Esophagus muscularis mucosa (tissue), 4 donors: Measurements from ENCODE around the gene TAPT1. TPM values are rescaled to one million over a fixed set of nuclear protein-coding genes. Genes with fewer than 3 reads are reported as not detected.

Source experiments
- DNase-seq: peaks from one replicate; pipeline ENCODE4 v3.0.0-alpha.2; 2017; ENCODE audit errors: extremely low spot score
- H3K27ac ChIP-seq, 4 donors: fragments of 200-600 bp; sonication (generic); replicated peaks in 1 of 4; 1 replicate in 3 of 4; 2 replicates in 1 of 4; pipeline ENCODE4 v1.5.1; 2016 to 2019; ENCODE audit warnings: mild to moderate bottlenecking in 1 of 4
- H3K27me3 ChIP-seq, 4 donors: fragments of 200-600 bp; sonication (generic); one replicate each; pipeline versions ENCODE4 v1.5.1 to v1.6.0; 2016 to 2019
- H3K36me3 ChIP-seq, 4 donors: fragments of 200-600 bp; sonication (generic); one replicate each; pipeline ENCODE4 v1.5.1; 2016 to 2019
- H3K4me1 ChIP-seq, 4 donors: fragments of 200-600 bp; sonication (generic); one replicate each; pipeline ENCODE4 v1.5.1; 2016 to 2019
- H3K4me3 ChIP-seq, 4 donors: fragments of 200-600 bp; sonication (generic); 1 replicate in 2 of 4; 2 replicates in 2 of 4; pipeline ENCODE4 v1.5.1; 2016 to 2019; ENCODE audit warnings: mild to moderate bottlenecking in 4 of 4, moderate library complexity in 1 of 4
- H3K9me3 ChIP-seq, 4 donors: fragments of 200-600 bp; sonication (generic); 1 replicate in 3 of 4; 2 replicates in 1 of 4; pipeline ENCODE4 v1.5.1; 2016 to 2019
- EP300 ChIP-seq: sonication (generic); formaldehyde crosslinking; IDR thresholded peaks from one replicate; pipeline ENCODE4 v1.6.1; 2017; ENCODE audit warnings: antibody characterized with exemption
- POLR2A ChIP-seq: fragments of 450-650 bp; IDR thresholded peaks from one replicate; pipeline ENCODE4 v1.6.1; 2017; ENCODE audit warnings: antibody characterized with exemption, moderate library complexity, mild to moderate bottlenecking, low read depth
- POLR2AphosphoS5 ChIP-seq, 2 donors: sonication (generic); formaldehyde crosslinking; IDR thresholded peaks; one replicate each; pipeline ENCODE4 v1.6.1; 2017; ENCODE audit warnings: antibody characterized with exemption in 2 of 2
- WGBS: methylation state at CpG from one replicate; pipeline ENCODE4 v1.1.5; 2018; 5-methylcytosine and 5-hydroxymethylcytosine counted together
- intact Hi-C: fragments of 100-400 bp; cut with DNase I; formaldehyde crosslinking; loops from one replicate; pipeline ENCODE4 v1.15.1; 2023
- total RNA-seq, 4 donors: library from RNA; depleted of rRNA; stranded (reverse); fragments of >200 nt; gene quantifications; one replicate each; pipeline versions ENCODE4 v1.1.0 to v1.2.1, GENCODE V29; 2016
- TF ChIP-seq, protein P1 (sequence below), 3 experiments: fragments of 200-600 bp in 2 of 3; fragments of 450-650 bp in 1 of 3; sonication (generic) in 2 of 3; IDR thresholded peaks; one replicate each; pipeline ENCODE4 v1.5.1; 2017 to 2019; ENCODE audit warnings: antibody characterized with exemption in 3 of 3, mild to moderate bottlenecking in 2 of 3, moderate library complexity in 1 of 3

TAPT1 gene
- total RNA-seq, 4 donors from 2014 or later = 18.1 to 27.4 (median 21.6) TPM

DNA sequence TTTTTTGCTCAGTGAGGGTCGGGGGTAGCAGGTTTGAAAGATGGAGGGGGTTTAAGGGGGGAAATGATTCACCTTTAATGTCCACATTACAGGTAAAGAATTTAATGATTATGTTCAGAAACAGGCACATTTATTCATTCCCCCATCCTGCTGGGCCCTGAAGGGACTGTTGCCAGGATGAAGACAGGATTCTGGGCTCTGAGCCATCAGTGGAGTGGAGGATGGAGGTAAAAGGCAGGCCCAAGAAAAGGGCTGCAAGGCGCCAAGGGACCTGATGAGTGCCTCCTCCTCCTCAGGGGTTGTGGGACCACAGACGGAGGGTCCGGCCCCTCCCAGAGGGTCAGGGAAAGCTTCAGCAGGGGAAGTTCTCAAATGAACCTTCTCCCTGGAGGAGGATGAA lies 102.0 kb downstream of the TAPT1 start:
- 55% methylated on average over 4 of the region's 4 CpGs for WGBS
- no peak for DNase-seq
- Histone ChIP-seq H3K9me3 (no peaks in the 10 kb centered on the region), H3K4me1 (peaks cover 0 to 9% (median 0%) of the 10 kb centered on the region in 4 donors), H3K27ac (no peak overlapping the region), H3K4me3 (no peak overlapping the region), H3K36me3 (no peaks in the 10 kb centered on the region), H3K27me3 (no peaks in the 10 kb centered on the region)
- TF ChIP-seq POLR2A (no peak), POLR2AphosphoS5 (IDR thresholded peaks at IDR 0.05) (no peak), EP300 (no peak)
- TF ChIP-seq, protein P1, sequence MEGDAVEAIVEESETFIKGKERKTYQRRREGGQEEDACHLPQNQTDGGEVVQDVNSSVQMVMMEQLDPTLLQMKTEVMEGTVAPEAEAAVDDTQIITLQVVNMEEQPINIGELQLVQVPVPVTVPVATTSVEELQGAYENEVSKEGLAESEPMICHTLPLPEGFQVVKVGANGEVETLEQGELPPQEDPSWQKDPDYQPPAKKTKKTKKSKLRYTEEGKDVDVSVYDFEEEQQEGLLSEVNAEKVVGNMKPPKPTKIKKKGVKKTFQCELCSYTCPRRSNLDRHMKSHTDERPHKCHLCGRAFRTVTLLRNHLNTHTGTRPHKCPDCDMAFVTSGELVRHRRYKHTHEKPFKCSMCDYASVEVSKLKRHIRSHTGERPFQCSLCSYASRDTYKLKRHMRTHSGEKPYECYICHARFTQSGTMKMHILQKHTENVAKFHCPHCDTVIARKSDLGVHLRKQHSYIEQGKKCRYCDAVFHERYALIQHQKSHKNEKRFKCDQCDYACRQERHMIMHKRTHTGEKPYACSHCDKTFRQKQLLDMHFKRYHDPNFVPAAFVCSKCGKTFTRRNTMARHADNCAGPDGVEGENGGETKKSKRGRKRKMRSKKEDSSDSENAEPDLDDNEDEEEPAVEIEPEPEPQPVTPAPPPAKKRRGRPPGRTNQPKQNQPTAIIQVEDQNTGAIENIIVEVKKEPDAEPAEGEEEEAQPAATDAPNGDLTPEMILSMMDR (IDR thresholded peaks at IDR 0.05) = no peak
- intact Hi-C loops = no loop called here

DNA sequence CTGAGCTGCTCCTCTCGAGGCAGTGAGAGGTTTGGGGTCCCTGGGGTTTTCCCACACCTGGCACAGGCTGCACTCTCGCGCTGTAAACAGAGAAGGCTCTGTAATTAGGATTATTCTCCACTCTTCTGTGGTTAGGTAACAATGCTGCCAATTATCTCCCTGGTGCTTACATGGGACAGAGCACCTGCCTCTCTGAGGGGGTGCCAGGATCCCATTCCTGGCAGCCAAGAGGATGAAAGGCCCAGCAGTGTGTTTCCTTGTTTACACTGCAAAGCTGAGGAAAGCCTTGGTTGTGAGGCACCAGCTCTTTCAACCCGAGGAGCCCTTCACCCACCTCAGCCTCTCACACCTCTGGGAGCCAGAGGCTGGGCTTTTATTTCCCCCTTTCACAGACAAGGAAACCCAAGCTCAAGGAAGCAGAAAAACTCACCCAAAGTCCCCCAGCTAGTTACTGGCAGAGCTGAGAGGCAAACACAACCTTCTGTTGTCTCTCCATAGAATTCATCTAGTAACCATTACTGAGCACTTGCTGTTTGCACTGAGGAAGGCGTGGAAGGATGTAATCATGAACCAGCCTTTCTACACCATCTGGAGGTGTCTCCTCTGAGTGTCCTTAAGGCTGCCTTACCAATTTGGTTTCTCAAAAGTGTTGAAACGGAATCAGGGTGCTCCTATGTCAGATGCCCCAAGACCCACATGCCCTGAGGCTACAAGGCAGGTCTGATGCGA lies 102.8 kb downstream of the TAPT1 start:
- H3K36me3 ChIP-seq = no peaks in the 10 kb centered on the region
- TF ChIP-seq POLR2AphosphoS5 (IDR thresholded peaks at IDR 0.05) (no peak), POLR2A (no peak), EP300 (no peak)
- TF ChIP-seq, protein P1 (IDR thresholded peaks at IDR 0.05) = no peak
- no peaks in the 10 kb centered on the region for H3K9me3 ChIP-seq
- no peak overlapping the region for H3K27ac ChIP-seq
- H3K4me1 ChIP-seq = peaks cover 0 to 14% (median 0%) of the 10 kb centered on the region in 4 donors
- no peak overlapping the region for H3K4me3 ChIP-seq
- 70% methylated on average over 7 of the region's 7 CpGs for WGBS
- DNase-seq = no peak
- H3K27me3 ChIP-seq = no peaks in the 10 kb centered on the region
- intact Hi-C loops = no loop called here

DNA sequence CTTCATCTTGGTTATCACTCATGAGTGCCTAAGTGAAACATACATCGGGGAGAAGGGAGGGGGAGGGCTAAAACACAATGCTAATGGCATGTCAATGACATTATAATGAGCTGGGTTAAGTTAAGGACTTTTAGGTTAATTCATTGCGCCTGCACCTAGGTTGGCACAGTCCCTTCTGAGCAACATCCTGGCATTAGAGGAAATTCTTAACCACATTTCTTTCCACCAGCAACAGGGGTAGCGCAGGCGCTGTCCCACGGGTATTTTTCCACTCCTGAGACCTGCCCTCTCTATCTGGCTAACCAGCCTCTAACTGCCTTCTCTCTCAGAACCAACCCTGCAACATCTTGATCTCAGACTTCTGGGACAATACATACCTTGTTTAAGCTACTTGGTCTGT lies 103.5 kb downstream of the TAPT1 start:
- no peak for DNase-seq
- no peak overlapping the region for H3K27ac ChIP-seq
- no peaks in the 10 kb centered on the region for H3K9me3 ChIP-seq
- H3K36me3 ChIP-seq = no peaks in the 10 kb centered on the region
- no peaks in the 10 kb centered on the region for H3K27me3 ChIP-seq
- intact Hi-C loops = no loop called here
- WGBS = 81% methylated on average over 5 of the region's 5 CpGs
- peaks cover 0 to 17% (median 6%) of the 10 kb centered on the region in 4 donors for H3K4me1 ChIP-seq
- H3K4me3 ChIP-seq = no peak overlapping the region
- no peak for TF ChIP-seq POLR2AphosphoS5 (IDR thresholded peaks at IDR 0.05)
- no peak for TF ChIP-seq EP300
- no peak for TF ChIP-seq POLR2A
- TF ChIP-seq, protein P1 (IDR thresholded peaks at IDR 0.05) = no peak

DNA sequence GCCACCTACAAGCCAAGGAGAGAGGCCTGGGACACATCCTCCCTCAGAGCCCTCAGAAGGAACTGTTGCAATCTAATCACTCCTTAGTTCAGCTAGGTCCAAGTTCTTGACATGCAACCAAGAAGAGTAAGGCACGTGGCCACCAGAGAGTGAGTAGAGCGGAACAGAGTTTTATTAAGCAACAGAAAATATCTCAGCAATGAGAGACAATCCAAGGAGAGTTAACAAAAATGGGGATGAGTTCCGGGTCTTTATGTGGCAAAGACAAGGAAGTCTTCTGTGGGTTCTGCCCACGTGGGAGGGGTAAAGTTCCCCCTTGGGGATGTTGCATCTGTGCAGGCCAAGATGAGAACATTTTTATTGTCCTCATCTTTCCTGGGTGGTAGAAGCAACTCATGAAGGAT lies 104.0 kb downstream of the TAPT1 start:
- no peaks in the 10 kb centered on the region for H3K36me3 ChIP-seq
- no peaks in the 10 kb centered on the region for H3K9me3 ChIP-seq
- H3K4me1 ChIP-seq = peaks cover 0 to 20% (median 9%) of the 10 kb centered on the region in 4 donors
- no peak for TF ChIP-seq POLR2A
- intact Hi-C loops = no loop called here
- H3K4me3 ChIP-seq = no peak overlapping the region
- DNase-seq = no peak
- H3K27ac ChIP-seq = no peak overlapping the region
- no peaks in the 10 kb centered on the region for H3K27me3 ChIP-seq
- WGBS = 86% methylated on average over 4 of the region's 4 CpGs

DNA sequence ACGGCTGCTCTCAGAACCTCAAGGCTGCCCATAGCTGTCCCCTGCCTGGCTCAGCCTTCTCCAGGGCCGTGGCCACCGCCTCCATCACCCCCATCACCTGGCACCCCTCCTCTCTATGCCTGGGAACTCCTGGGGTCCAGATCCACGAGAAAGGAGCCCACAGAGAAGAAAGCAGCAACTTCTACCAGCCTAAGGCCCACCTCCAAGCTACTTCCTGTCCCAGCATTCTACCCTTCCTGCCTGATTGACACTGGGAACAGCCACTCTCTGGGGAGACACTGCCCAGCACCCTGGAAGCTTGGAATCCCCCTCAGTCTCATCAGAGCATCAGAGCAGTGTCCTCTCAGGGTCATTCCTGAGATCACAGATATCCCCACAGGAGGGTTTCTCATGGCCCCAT lies 105.6 kb downstream of the TAPT1 start:
- intact Hi-C loops = no loop called here
- Histone ChIP-seq H3K27me3 (no peaks in the 10 kb centered on the region), H3K4me3 (no peak overlapping the region), H3K27ac (no peak overlapping the region), H3K9me3 (no peaks in the 10 kb centered on the region), H3K36me3 (no peaks in the 10 kb centered on the region), H3K4me1 (peaks cover 0 to 20% (median 9%) of the 10 kb centered on the region in 4 donors)
- no peak for TF ChIP-seq EP300
- TF ChIP-seq POLR2A = no peak
- TF ChIP-seq POLR2AphosphoS5 (IDR thresholded peaks at IDR 0.05) = no peak
- TF ChIP-seq, protein P1 (IDR thresholded peaks at IDR 0.05) = no peak
- DNase-seq = no peak
- 96% methylated on average over 4 of the region's 4 CpGs for WGBS
